ENCODE data around the gene ADRA2B. TPM values are rescaled to one million over a fixed set of nuclear protein-coding genes. Genes with fewer than 3 reads are reported as not detected.
"Not testable (repeated sequence)": the region's sequence is repeated elsewhere in the genome, so short reads cannot be mapped to it uniquely, and the experiment has no call there.

The ADRA2B gene
- total RNA-seq (2014; rRNA removed; shearing (Covaris generic)) = 0.42 TPM in 1 of 2 replicates, not detected in the other

GRCh38 chr2:96116424-96116878 lies at the start of gene ADRA2B:
ADRA2B (minus strand) TSS chr2:96116571; CDS start chr2:96116149, 422 bp downstream.
- DNase-seq (ENCODE audit: low read depth) = peak; percentile 71

GRCh38 chr2:96164459-96165184 lies 48.3 kb upstream of the ADRA2B start:
- DNase-seq (ENCODE audit: low read depth) = no peak

GRCh38 chr2:96163768-96164429 lies 47.5 kb upstream of the ADRA2B start:
- no peak for DNase-seq (ENCODE audit: low read depth)

- no peak for DNase-seq (ENCODE audit: low read depth)
Measured at GRCh38 chr2:96163415-96163767, 47.0 kb upstream of the ADRA2B start.

- DNase-seq (ENCODE audit: low read depth) = no peak
Measured at GRCh38 chr2:96161898-96162297, 45.5 kb upstream of the ADRA2B start.

GRCh38 chr2:96160366-96160765 lies 44.0 kb upstream of the ADRA2B start:
- not testable (repeated sequence) for DNase-seq (ENCODE audit: low read depth)

GRCh38 chr2:96159084-96159830 lies 42.9 kb upstream of the ADRA2B start:
- DNase-seq (ENCODE audit: low read depth) = no peak

GRCh38 chr2:96158554-96158940 lies 42.2 kb upstream of the ADRA2B start:
- no peak for DNase-seq (ENCODE audit: low read depth)

GRCh38 chr2:96157649-96158553 lies 41.5 kb upstream of the ADRA2B start:
- DNase-seq (ENCODE audit: low read depth) = peak; percentile 65

GRCh38 chr2:96156926-96157648 lies 40.7 kb upstream of the ADRA2B start:
- no peak for DNase-seq (ENCODE audit: low read depth)

GRCh38 chr2:96156011-96156820 lies 39.8 kb upstream of the ADRA2B start:
- DNase-seq (ENCODE audit: low read depth) = no peak

GRCh38 chr2:96154506-96155380 lies 38.4 kb upstream of the ADRA2B start:
- DNase-seq (ENCODE audit: low read depth) = no peak

- DNase-seq (ENCODE audit: low read depth) = no peak
Measured at GRCh38 chr2:96153991-96154431, 37.6 kb upstream of the ADRA2B start.

GRCh38 chr2:96153291-96153713 lies 36.9 kb upstream of the ADRA2B start:
- no peak for DNase-seq (ENCODE audit: low read depth)

- DNase-seq (ENCODE audit: low read depth) = no peak
Measured at GRCh38 chr2:96152304-96153161, 36.2 kb upstream of the ADRA2B start.

- no peak for DNase-seq (ENCODE audit: low read depth)
Measured at GRCh38 chr2:96151595-96152303, 35.4 kb upstream of the ADRA2B start.

Measured in Daoy (cell line).